NCI-H524 (cell line): ENCODE measurements around the gene GFRA4.
A peak's percentile ranks its signal among the peaks of the same experiment; 100 is the strongest.

Source experiments
- DNase-seq, 2 experiments: peaks; one replicate each; lab custom pipeline; 2025; lab: John Stamatoyannopoulos, UW

The GFRA4 gene

GRCh38 chr20:3653921-3654320, 9.3 kb downstream of the GFRA4 start:
- no peak for DNase-seq

- DNase-seq, result no peak
These were observed 10.3 kb downstream of the GFRA4 start for GRCh38 chr20:3652676-3653596.

GRCh38 chr20:3652221-3652620, 11.0 kb downstream of the GFRA4 start:
- DNase-seq, result no peak

- no peak for DNase-seq
These were observed 11.8 kb downstream of the GFRA4 start for GRCh38 chr20:3651204-3651962.

- no peak for DNase-seq
These were observed 14.2 kb downstream of the GFRA4 start for GRCh38 chr20:3648951-3649350.

GRCh38 chr20:3647473-3647872, 15.7 kb downstream of the GFRA4 start:
- DNase-seq, result no peak

- no peak for DNase-seq
These were observed 16.5 kb downstream of the GFRA4 start for GRCh38 chr20:3646651-3647050.

GRCh38 chr20:3646067-3646440, 17.1 kb downstream of the GFRA4 start:
- no peak for DNase-seq

GRCh38 chr20:3645309-3646066, 17.7 kb downstream of the GFRA4 start:
- DNase-seq, result no peak

GRCh38 chr20:3640259-3640658, 22.9 kb downstream of the GFRA4 start:
- DNase-seq, result no peak

GRCh38 chr20:3635346-3635745, 27.9 kb downstream of the GFRA4 start:
- DNase-seq, result no peak

- no peak for DNase-seq
These were observed 29.2 kb downstream of the GFRA4 start for GRCh38 chr20:3633913-3634478.

- DNase-seq, result no peak
These were observed 30.7 kb downstream of the GFRA4 start for GRCh38 chr20:3632311-3633004.

- DNase-seq, result no peak
These were observed 31.7 kb downstream of the GFRA4 start for GRCh38 chr20:3631534-3631933.

GRCh38 chr20:3630429-3630828, 32.8 kb downstream of the GFRA4 start:
- no peak for DNase-seq

GRCh38 chr20:3629893-3630292, 33.3 kb downstream of the GFRA4 start:
- DNase-seq, result no peak

GRCh38 chr20:3628502-3629314, 34.5 kb downstream of the GFRA4 start:
- DNase-seq, result no peak

GRCh38 chr20:3627476-3627875, 35.7 kb downstream of the GFRA4 start:
- no peak for DNase-seq

GRCh38 chr20:3622406-3622805, 40.8 kb downstream of the GFRA4 start:
- DNase-seq, result no peak

- peak in 1 of 2 experiments; percentile 34 for DNase-seq
These were observed 42.1 kb downstream of the GFRA4 start for GRCh38 chr20:3621111-3621510.

- DNase-seq, result no peak
These were observed 46.9 kb downstream of the GFRA4 start for GRCh38 chr20:3616250-3616649.
